GM23338 (cell line): Measurements from ENCODE around the gene FUT8. TPM values are rescaled to one million over a fixed set of nuclear protein-coding genes. Genes with fewer than 3 reads are reported as not detected.

Experiments
- ATAC-seq: fragments of 200-7000 bp; cut with Tn5 transposase; 3 replicates; pipeline ENCODE4 v1.9.1; 2020
- DNase-seq: peaks from one replicate; pipeline ENCODE4 v3.0.0-alpha.2; 2015; ENCODE audit warnings: low spot score
- H2AFZ ChIP-seq: fragments of 200-600 bp; sonication (generic); 2 replicates; pipeline ENCODE4 v1.8.0; 2016; ENCODE audit warnings: antibody characterized with exemption, mild to moderate bottlenecking, moderate library complexity
- H3F3A ChIP-seq: fragments of 200-600 bp; sonication (generic); replicated peaks from 2 replicates; pipeline ENCODE4 v1.8.0; 2017; ENCODE audit warnings: antibody characterized with exemption, mixed run types, low read depth
- H3K27ac ChIP-seq: fragments of 200-600 bp; sonication (generic); 2 replicates; pipeline ENCODE4 v1.6.1; 2016; ENCODE audit warnings: low read depth
- H3K27me3 ChIP-seq: fragments of 200-600 bp; sonication (generic); 2 replicates; pipeline ENCODE4 v1.8.0; 2016; ENCODE audit warnings: mild to moderate bottlenecking, mixed run types, moderate library complexity; ENCODE audit not compliant: insufficient read depth
- H3K36me3 ChIP-seq: fragments of 200-600 bp; sonication (generic); 2 replicates; pipeline ENCODE4 v1.8.0; 2016; ENCODE audit warnings: mild to moderate bottlenecking; ENCODE audit not compliant: insufficient read depth
- H3K4me1 ChIP-seq: fragments of 200-600 bp; sonication (generic); 2 replicates; pipeline ENCODE4 v1.8.0; 2016; ENCODE audit warnings: mild to moderate bottlenecking, moderate library complexity; ENCODE audit not compliant: insufficient read depth
- H3K4me2 ChIP-seq: fragments of 200-600 bp; sonication (generic); 2 replicates; pipeline ENCODE4 v1.7.1; 2017; ENCODE audit warnings: mixed run types
- H3K4me3 ChIP-seq: fragments of 200-600 bp; sonication (generic); 2 replicates; pipeline ENCODE4 v1.6.1; 2016; ENCODE audit warnings: mixed run types
- H3K79me2 ChIP-seq: fragments of 200-600 bp; sonication (generic); replicated peaks from 2 replicates; pipeline ENCODE4 v1.8.0; 2017; ENCODE audit warnings: mild to moderate bottlenecking; ENCODE audit not compliant: insufficient read depth
- H3K9me2 ChIP-seq: fragments of 200-600 bp; sonication (generic); 2 replicates; pipeline ENCODE4 v1.8.0; 2017; ENCODE audit not compliant: insufficient read depth
- H4K20me1 ChIP-seq: fragments of 200-600 bp; sonication (generic); replicated peaks from 2 replicates; pipeline ENCODE4 v1.8.0; 2017; ENCODE audit warnings: mild to moderate bottlenecking; ENCODE audit not compliant: insufficient read depth
- H3K27ac Mint-ChIP-seq: 2 replicates; pipeline ENCODE4 v1.8.0; 2020; ENCODE audit warnings: inconsistent platforms, mild to moderate bottlenecking, moderate library complexity, mixed read lengths
- H3K27me3 Mint-ChIP-seq: 3 replicates; pipeline ENCODE4 v1.8.0; 2022; ENCODE audit warnings: low read depth, mild to moderate bottlenecking, moderate library complexity, mixed read lengths, inconsistent platforms; ENCODE audit not compliant: insufficient read depth, poor library complexity
- H3K36me3 Mint-ChIP-seq: 3 replicates; pipeline ENCODE4 v1.8.0; 2021; ENCODE audit warnings: low read depth, mild to moderate bottlenecking, inconsistent platforms, moderate library complexity, mixed read lengths
- H3K4me1 Mint-ChIP-seq: 3 replicates; pipeline ENCODE4 v1.8.0; 2020; ENCODE audit warnings: mild to moderate bottlenecking, inconsistent platforms, mixed read lengths
- H3K4me3 Mint-ChIP-seq: 3 replicates; pipeline ENCODE4 v1.8.0; 2021; ENCODE audit warnings: moderate library complexity, mild to moderate bottlenecking, inconsistent platforms, mixed read lengths
- H3K9me3 Mint-ChIP-seq: 3 replicates; pipeline ENCODE4 v1.8.0; 2020; ENCODE audit warnings: moderate library complexity, mild to moderate bottlenecking, inconsistent platforms, mixed read lengths
- CREB1 ChIP-seq: fragments of 250-450 bp; sonication (Bioruptor Pico); IDR thresholded peaks from 2 replicates; pipeline ENCODE4 v1.5.0; 2020; ENCODE audit warnings: low read depth, mild to moderate bottlenecking, moderate library complexity
- ETS1 ChIP-seq: IDR thresholded peaks from 2 replicates; pipeline ENCODE4 v1.6.1; 2016; ENCODE audit warnings: antibody characterized with exemption
- EZH2 ChIP-seq: fragments of 200-600 bp; sonication (generic); IDR thresholded peaks from one replicate; pipeline ENCODE4 v1.8.0; 2017; ENCODE audit warnings: antibody characterized with exemption, mild to moderate bottlenecking, low read depth; ENCODE audit not compliant: unreplicated experiment
- EZH2phosphoT487 ChIP-seq: fragments of 200-600 bp; sonication (generic); IDR thresholded peaks from one replicate; pipeline ENCODE4 v1.8.1; 2018; ENCODE audit warnings: antibody characterized with exemption; ENCODE audit not compliant: unreplicated experiment
- JUNB ChIP-seq: IDR thresholded peaks from one replicate; pipeline ENCODE4 v1.6.1; 2016; ENCODE audit warnings: antibody characterized with exemption; ENCODE audit not compliant: unreplicated experiment
- NANOG ChIP-seq: IDR thresholded peaks from 2 replicates; pipeline ENCODE4 v1.6.1; 2016; ENCODE audit warnings: antibody characterized with exemption, borderline replicate concordance
- POLR2AphosphoS5 ChIP-seq: IDR thresholded peaks from 2 replicates; pipeline ENCODE4 v1.6.1; 2016; ENCODE audit warnings: antibody characterized with exemption, low read depth
- STAT1 ChIP-seq: IDR thresholded peaks from one replicate; pipeline ENCODE4 v1.6.1; 2016; ENCODE audit warnings: antibody characterized with exemption; ENCODE audit not compliant: unreplicated experiment
- ZNF114 ChIP-seq: fragments of 250-450 bp; sonication (Bioruptor Pico); IDR thresholded peaks from 2 replicates; pipeline ENCODE4 v1.5.0; 2020; ENCODE audit warnings: mild to moderate bottlenecking, moderate library complexity
- ZNF331 ChIP-seq: fragments of 250-450 bp; sonication (Bioruptor Pico); IDR thresholded peaks from 2 replicates; pipeline ENCODE4 v1.5.0; 2020; ENCODE audit warnings: low read depth, mild to moderate bottlenecking, moderate library complexity
- ZNF462 ChIP-seq: fragments of 250-450 bp; sonication (Bioruptor Pico); IDR thresholded peaks from 2 replicates; pipeline ENCODE4 v1.5.0; 2020; ENCODE audit warnings: mild to moderate bottlenecking, moderate library complexity
- polyA plus RNA-seq: library from polyadenylated mRNA; unstranded; fragments of >200 nt; fragmentation: Nextera tagmentation; extraction: Ambion mirVana; gene quantifications from 2 replicates; pipeline ENCODE4 v1.2.1, GENCODE V29; 2016
- total RNA-seq: library from RNA; depleted of rRNA; stranded (reverse); fragments of >200 nt; shearing (Covaris generic); gene quantifications from 2 replicates; pipeline ENCODE4 v1.2.3, GENCODE V29; 2014
- TF ChIP-seq, protein P1 (sequence below), 2 experiments: fragments of 200-600 bp in 1 of 2; sonication (generic) in 1 of 2; conservative IDR thresholded peaks; 2 replicates each; pipeline versions ENCODE4 v1.5.1 to v1.6.1; 2016 to 2017; ENCODE audit warnings: antibody characterized with exemption in 2 of 2, low read depth in 2 of 2, mild to moderate bottlenecking in 2 of 2, moderate library complexity in 1 of 2
- TF ChIP-seq, protein P2 (sequence below): IDR thresholded peaks from one replicate; pipeline ENCODE4 v1.6.1; 2018; ENCODE audit warnings: antibody characterized with exemption; ENCODE audit not compliant: unreplicated experiment

Gene FUT8
- total and polyA plus RNA-seq, 2 experiments from 2014 or later = 8.2 to 23.2 TPM

DNA sequence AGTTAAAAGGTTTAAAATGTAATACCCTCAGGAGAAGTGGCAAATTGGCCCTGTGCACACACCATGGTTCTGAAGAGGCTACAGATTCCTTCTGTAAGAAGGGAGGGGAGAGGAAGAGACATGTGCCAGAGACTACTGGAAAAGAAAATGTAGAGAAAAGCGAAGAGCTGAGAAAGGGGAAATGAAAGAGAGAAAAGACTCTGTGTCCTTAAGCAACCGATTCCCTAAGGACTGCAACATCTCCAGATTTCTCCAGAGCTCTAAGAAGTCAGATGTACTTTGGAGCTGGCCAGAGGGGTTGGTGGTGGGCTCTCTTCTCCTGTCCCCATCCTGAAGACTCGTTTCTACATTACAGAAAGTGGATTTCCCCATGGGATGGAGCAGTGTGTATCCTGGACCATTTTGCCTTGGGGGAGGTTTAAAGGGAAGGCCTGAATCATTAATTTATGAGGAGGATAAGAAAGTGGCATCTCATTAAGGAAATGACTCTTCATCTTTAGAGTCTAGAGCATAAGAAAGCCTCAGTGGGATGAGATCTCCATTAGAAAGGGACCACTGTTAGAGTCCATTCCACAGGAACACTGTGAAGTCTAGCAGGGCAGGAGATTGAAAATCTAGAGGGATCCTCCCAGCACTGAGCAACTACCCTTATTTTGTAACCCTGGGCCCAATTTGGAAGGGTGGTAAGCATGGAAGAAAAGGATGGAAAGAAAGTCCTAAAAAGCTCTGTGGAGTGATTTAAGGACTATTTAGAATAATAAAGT lies 45.5 kb upstream of the FUT8 start:
- H3F3A ChIP-seq = no peaks in the 10 kb centered on the region
- Mint-ChIP-seq H3K4me1 (peaks cover 28% of the 10 kb centered on the region), H3K27ac (no peak overlapping the region), H3K27me3 (no peaks in the 10 kb centered on the region), H3K9me3 (no peaks in the 10 kb centered on the region), H3K36me3 (no peaks in the 10 kb centered on the region), H3K4me3 (no peak overlapping the region)
- no peaks in the 10 kb centered on the region for H4K20me1 ChIP-seq
- no peaks in the 10 kb centered on the region for H3K79me2 ChIP-seq
- peaks cover 25% of the 10 kb centered on the region for H3K4me1 ChIP-seq
- H3K27me3 ChIP-seq = no peaks in the 10 kb centered on the region
- no peaks in the 10 kb centered on the region for H3K9me2 ChIP-seq
- H2AFZ ChIP-seq = peak overlapping the region; percentile 2; the same call in 1 of the 2 replicates
- peak; percentile 92 for ATAC-seq
- no peak overlapping the region for H3K4me2 ChIP-seq
- no peak overlapping the region for H3K4me3 ChIP-seq
- no peaks in the 10 kb centered on the region for H3K36me3 ChIP-seq
- H3K27ac ChIP-seq = no peak overlapping the region
- peak; percentile 19 for DNase-seq
- TF ChIP-seq EZH2phosphoT487 (no peak), ETS1 (no peak), JUNB (no peak), ZNF462 (no peak), POLR2AphosphoS5 (no peak), ZNF331 (no peak), EZH2 (no peak), NANOG (no peak), CREB1 (CRISPR knock-in tag) (no peak), ZNF114 (no peak), STAT1 (no peak)
- TF ChIP-seq, protein P1, sequence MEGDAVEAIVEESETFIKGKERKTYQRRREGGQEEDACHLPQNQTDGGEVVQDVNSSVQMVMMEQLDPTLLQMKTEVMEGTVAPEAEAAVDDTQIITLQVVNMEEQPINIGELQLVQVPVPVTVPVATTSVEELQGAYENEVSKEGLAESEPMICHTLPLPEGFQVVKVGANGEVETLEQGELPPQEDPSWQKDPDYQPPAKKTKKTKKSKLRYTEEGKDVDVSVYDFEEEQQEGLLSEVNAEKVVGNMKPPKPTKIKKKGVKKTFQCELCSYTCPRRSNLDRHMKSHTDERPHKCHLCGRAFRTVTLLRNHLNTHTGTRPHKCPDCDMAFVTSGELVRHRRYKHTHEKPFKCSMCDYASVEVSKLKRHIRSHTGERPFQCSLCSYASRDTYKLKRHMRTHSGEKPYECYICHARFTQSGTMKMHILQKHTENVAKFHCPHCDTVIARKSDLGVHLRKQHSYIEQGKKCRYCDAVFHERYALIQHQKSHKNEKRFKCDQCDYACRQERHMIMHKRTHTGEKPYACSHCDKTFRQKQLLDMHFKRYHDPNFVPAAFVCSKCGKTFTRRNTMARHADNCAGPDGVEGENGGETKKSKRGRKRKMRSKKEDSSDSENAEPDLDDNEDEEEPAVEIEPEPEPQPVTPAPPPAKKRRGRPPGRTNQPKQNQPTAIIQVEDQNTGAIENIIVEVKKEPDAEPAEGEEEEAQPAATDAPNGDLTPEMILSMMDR (conservative IDR thresholded peaks at IDR 0.05; ENCODE audit: low read depth in 2 of 2) = no peak
- TF ChIP-seq, protein P2, sequence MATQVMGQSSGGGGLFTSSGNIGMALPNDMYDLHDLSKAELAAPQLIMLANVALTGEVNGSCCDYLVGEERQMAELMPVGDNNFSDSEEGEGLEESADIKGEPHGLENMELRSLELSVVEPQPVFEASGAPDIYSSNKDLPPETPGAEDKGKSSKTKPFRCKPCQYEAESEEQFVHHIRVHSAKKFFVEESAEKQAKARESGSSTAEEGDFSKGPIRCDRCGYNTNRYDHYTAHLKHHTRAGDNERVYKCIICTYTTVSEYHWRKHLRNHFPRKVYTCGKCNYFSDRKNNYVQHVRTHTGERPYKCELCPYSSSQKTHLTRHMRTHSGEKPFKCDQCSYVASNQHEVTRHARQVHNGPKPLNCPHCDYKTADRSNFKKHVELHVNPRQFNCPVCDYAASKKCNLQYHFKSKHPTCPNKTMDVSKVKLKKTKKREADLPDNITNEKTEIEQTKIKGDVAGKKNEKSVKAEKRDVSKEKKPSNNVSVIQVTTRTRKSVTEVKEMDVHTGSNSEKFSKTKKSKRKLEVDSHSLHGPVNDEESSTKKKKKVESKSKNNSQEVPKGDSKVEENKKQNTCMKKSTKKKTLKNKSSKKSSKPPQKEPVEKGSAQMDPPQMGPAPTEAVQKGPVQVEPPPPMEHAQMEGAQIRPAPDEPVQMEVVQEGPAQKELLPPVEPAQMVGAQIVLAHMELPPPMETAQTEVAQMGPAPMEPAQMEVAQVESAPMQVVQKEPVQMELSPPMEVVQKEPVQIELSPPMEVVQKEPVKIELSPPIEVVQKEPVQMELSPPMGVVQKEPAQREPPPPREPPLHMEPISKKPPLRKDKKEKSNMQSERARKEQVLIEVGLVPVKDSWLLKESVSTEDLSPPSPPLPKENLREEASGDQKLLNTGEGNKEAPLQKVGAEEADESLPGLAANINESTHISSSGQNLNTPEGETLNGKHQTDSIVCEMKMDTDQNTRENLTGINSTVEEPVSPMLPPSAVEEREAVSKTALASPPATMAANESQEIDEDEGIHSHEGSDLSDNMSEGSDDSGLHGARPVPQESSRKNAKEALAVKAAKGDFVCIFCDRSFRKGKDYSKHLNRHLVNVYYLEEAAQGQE = no peak
